HK-2 (cell line): ENCODE measurements around the gene TMEM120B.

Source experiments
- DNase-seq: peaks from one replicate; pipeline ENCODE4 v3.0.0-alpha.2; 2018; ENCODE audit not compliant: unreplicated experiment

TMEM120B gene

GRCh38 chr12:121804417-121805111, 92.0 kb downstream of the TMEM120B start:
- DNase-seq, result peak; percentile 70

DNA sequence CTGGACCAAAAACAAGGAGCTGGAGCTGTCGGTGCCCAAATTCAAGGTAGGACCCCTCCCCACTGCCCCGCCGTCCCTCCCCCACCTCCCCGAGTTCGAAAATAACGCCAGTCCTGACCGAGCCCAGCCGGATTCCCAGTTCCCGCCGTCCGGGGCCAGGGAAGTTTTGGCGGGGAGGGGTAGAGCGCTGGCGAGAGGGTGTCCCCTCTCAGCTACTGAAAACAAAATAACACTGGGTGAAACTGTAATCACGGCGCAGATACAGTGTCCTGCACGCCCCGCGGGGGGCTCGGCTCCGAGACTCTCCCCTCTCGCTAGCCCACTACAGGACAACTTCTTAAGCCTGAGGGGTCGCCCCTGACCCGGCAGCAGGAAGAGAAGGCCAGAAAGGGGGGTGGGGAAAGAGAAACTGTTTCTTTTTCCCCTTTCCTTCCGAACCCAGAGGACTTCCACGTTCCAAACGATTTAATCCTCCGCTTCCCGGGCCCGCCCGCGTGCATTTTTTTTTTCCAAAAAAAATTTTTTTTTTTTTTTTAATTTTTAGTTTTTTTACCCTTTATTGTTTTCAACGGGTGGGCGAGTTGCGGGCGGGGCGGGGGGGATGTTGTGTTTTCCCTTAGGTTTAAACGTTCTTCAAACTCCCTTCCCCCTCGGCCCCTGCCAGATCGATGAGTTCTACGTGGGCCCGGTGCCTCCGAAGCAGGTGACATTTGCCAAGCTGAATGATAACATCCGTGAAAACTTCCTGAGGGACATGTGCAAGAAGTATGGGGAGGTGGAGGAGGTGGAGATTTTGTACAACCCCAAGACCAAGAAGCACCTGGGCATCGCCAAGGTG, 92.8 kb downstream of the TMEM120B start:
- DNase-seq, result no peak

GRCh38 chr12:121806009-121806545, 93.5 kb downstream of the TMEM120B start:
- DNase-seq, result no peak

- DNase-seq, result no peak
These were observed 94.2 kb downstream of the TMEM120B start for GRCh38 chr12:121806546-121807423.

GRCh38 chr12:121807642-121808347, 95.2 kb downstream of the TMEM120B start:
- DNase-seq, result no peak

GRCh38 chr12:121808623-121809022, 96.1 kb downstream of the TMEM120B start:
- no peak for DNase-seq

- DNase-seq, result no peak
These were observed 97.2 kb downstream of the TMEM120B start for GRCh38 chr12:121809712-121810116.

DNA sequence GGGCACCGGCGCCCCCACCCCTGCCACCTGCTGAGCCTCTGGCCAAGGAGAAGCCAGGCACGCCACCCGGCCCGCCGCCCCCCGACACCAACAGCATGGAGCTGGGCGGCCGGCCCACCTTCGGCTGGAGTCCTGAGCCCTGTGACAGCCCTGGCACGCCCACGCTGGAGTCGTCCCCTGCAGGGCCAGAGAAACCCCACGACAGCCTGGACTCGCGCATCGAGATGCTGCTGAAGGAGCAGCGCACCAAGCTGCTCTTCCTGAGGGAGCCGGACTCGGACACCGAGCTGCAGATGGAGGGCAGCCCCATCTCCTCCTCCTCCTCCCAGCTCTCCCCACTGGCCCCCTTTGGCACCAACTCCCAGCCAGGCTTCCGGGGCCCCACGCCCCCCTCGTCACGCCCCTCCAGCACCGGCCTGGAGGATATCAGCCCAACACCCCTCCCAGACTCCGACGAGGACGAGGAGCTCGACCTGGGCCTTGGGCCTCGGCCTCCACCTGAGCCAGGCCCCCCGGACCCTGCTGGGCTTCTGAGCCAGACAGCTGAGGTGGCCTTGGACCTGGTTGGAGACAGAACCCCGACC, 97.8 kb downstream of the TMEM120B start:
- no peak for DNase-seq

DNA sequence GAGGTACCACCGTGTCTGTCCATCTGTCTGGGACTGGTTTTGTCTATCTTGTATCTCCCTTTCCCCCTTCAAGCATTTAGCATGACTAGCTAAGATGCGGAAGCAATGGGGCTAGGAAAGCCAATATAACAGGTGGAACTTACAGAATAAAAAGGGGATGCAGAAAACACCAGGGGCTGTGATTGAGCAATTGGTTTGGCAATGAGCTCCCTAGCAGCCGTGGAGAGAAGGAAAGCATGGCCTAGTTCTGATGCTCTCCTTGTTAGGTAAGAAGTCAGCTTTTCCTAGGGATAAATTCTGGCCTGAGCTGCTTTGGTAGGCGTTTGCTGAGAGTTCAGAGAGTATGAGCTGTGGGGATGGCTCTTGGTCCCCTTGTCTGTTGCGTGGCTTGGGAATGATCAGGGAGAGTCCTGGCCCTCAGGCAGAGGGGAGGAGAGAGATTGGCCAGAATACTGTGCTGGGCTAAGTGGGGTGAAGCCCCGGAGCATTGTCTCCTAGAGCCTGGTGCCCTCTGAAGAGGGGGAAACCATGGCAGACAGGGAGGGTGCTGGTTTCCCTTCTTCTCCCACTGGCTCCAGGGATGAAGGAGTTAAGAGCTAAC, 98.4 kb downstream of the TMEM120B start:
- no peak for DNase-seq

- peak; percentile 70 for DNase-seq
These were observed 99.1 kb downstream of the TMEM120B start for GRCh38 chr12:121811434-121812319.

DNA sequence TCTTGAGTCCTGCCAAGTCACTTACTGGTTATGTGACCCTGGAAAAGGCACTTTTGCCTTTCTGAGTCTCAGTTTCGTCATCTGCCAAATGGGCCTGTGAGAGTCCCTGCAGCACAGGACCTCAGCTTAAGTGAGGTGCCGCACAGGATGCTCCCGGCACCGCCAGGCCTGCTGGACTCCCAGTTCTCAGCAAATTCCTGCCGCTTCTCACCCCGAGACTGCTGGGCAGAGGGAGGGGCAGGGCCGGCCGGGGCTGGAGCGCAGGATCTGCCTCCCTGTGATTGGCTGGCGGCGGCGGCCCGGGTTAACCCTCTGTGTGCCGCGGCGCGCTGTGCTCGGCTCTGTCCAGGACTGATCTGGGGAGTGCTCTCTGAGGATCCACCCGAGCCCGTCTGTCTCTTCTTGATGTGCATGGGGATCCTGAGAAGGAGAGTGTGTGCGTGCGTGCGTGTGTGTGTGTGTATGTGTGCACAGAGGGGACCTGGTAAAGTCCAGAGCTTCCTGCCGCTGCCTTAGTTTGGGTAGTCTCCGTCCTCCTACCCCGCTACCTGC, 99.8 kb downstream of the TMEM120B start:
- no peak for DNase-seq

- no peak for DNase-seq
These were observed 100.7 kb downstream of the TMEM120B start for GRCh38 chr12:121812921-121813896.

GRCh38 chr12:121813951-121814350, 101.4 kb downstream of the TMEM120B start:
- DNase-seq, result no peak

DNA sequence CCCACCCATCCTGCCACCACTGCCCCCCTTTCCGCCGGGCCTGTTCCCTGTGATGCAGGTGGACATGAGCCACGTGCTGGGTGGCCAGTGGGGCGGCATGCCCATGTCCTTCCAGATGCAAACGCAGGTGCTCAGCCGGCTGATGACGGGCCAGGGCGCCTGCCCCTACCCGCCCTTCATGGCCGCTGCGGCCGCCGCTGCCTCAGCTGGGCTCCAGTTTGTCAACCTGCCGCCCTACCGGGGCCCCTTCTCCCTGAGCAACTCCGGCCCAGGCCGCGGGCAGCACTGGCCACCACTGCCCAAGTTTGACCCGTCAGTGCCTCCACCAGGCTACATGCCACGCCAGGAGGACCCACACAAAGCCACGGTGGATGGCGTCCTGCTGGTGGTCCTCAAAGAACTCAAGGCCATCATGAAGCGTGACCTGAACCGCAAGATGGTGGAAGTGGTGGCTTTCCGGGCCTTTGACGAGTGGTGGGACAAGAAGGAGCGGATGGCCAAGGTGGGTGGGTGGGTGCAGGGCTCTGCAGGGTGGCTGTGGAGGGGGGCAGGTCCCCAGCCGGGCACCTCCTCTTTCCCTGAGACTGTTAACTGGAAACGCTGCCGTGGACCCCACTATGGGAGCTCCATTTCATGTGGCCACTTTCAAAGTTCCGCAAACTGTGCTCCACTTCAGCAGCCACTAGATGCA, 102.0 kb downstream of the TMEM120B start:
- DNase-seq, result no peak

DNA sequence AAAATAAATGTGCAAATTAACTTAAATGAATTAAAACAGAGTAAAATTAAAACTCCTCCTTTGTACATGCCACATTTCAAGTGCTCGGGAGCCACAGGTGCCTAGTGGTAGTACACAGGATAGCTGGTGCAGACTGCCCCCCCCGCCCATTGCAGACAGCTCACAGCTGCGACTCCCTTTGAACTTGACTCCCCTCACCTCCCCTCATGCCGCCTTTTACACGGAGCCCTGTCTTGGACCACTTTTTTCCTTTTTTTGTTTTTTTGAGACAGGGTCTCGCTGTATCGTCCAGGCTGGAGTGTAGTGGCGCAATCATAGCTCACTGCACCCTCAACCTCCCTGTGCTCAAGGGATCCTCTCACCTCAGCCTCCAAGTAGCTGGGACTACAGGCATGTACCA, 102.7 kb downstream of the TMEM120B start:
- no peak for DNase-seq

GRCh38 chr12:121816925-121817647, 104.5 kb downstream of the TMEM120B start:
- DNase-seq, result no peak

DNA sequence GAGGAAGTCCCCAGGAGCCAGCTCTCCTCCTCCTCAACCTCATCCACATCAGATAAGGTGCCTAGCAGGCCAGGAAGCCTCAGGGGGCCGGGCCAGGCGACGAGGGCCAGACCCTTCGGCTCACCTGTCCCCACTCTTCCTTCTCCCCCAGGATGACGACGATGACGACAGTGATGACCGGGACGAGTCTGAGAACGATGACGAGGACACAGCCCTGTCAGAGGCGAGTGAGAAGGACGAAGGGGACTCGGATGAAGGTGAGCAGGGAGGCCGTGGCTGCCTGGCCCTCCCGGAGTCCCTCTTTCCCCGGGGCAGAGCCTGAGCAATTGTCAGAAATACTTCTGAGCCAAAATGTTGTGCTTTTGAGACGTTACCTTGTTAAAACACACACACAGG, 105.1 kb downstream of the TMEM120B start:
- DNase-seq, result no peak
